ENCODE measurements around the gene OPRL1.

The OPRL1 gene

GRCh38 chr20:64106435-64106961 lies 26.6 kb downstream of the OPRL1 start:
- no peaks in the 10 kb centered on the region for H3K9me2 ChIP-seq (replicated peaks; ENCODE audit: insufficient read depth, low read length)
- no peaks in the 10 kb centered on the region for H3K27me3 ChIP-seq (ENCODE audit: low read length)
- H3F3A ChIP-seq (ENCODE audit: insufficient read depth), result no peaks in the 10 kb centered on the region
- H3K4me3 ChIP-seq (ENCODE audit: insufficient read depth, low read length, poor library complexity, severe bottlenecking), result no peak overlapping the region
- no peak overlapping the region for H3K27ac ChIP-seq (ENCODE audit: low read depth, low read length)
- no peaks in the 10 kb centered on the region for H4K20me1 ChIP-seq (ENCODE audit: low read depth, low read length)
- no peak overlapping the region for H3K9ac ChIP-seq (ENCODE audit: low read length)
- no peaks in the 10 kb centered on the region for H3K79me2 ChIP-seq (ENCODE audit: insufficient read depth, low read length)
- H3K9me3 ChIP-seq (ENCODE audit: insufficient read depth, low read length), result no peaks in the 10 kb centered on the region
- no peaks in the 10 kb centered on the region for H3K36me3 ChIP-seq (ENCODE audit: low read length)
- H2AFZ ChIP-seq (ENCODE audit: low read depth, low read length, severe bottlenecking), result no peak overlapping the region
- no peak overlapping the region for H3K4me2 ChIP-seq (ENCODE audit: low read depth, low read length, poor library complexity, severe bottlenecking)
- TF ChIP-seq EZH2phosphoT487 (conservative IDR thresholded peaks at IDR 0.05; ENCODE audit: low read length), result no peak
- TF ChIP-seq CTCF (IDR thresholded peaks at IDR 0.05; ENCODE audit: insufficient read depth, low read length, poor library complexity, severe bottlenecking), result no peak

DNA sequence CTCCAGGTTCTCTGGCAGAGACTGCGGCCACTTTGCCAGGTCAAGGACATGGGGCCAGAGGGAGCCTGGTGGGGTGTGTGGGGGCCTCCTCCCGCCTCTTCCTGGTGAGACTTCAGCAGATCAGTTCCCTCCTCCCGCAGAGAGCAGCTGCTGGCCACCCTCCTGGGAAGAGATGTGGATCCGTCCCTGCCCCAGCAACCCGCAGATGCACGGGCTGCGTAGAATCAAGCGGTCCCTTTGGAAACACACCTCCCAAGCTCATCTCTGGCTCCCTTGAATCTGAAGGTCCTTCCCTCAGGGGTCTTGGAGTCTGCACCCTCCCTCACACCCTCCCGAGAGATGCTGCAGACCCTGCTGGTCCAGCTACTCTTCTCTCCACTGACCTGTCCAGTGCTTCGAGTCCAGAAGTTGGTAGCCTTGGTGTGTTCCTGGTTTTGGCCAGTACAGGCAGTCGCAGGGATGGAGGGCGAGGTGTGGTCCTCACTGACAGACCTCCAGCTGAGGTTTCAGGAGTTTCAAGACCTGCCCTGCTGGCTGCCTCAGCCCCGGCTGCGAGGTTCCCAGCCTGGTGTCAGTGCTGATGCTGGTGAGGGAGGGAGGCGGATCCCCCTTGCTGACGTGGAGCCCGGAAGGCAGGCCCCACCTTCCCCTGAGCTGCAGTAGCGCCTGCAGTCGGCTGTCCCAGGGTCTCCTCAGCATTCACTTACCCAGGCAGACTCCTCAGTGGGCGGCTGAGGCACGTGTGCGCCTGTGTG lies 27.3 kb downstream of the OPRL1 start, which contains the start of gene NPBWR2:
Gene NPBWR2 (minus strand): TSS at position 585 of the 755 bp plus-strand sequence. CDS start 734 bp downstream, outside the sequence.
- H3K9me3 ChIP-seq (ENCODE audit: insufficient read depth, low read length), result no peaks in the 10 kb centered on the region
- no peak within 1 kb of the TSS for H3K4me2 ChIP-seq (ENCODE audit: low read depth, low read length, poor library complexity, severe bottlenecking)
- H3K9ac ChIP-seq (ENCODE audit: low read length), result no peak within 1 kb of the TSS
- no peaks in the 10 kb centered on the region for H3F3A ChIP-seq (ENCODE audit: insufficient read depth)
- no peaks in the 10 kb centered on the region for H4K20me1 ChIP-seq (ENCODE audit: low read depth, low read length)
- no peaks in the 10 kb centered on the region for H3K36me3 ChIP-seq (ENCODE audit: low read length)
- H3K27ac ChIP-seq (ENCODE audit: low read depth, low read length), result no peak within 1 kb of the TSS
- no peak within 1 kb of the TSS for H2AFZ ChIP-seq (ENCODE audit: low read depth, low read length, severe bottlenecking)
- no peaks in the 10 kb centered on the region for H3K9me2 ChIP-seq (replicated peaks; ENCODE audit: insufficient read depth, low read length)
- TF ChIP-seq CTCF (IDR thresholded peaks at IDR 0.05; ENCODE audit: insufficient read depth, low read length, poor library complexity, severe bottlenecking), result no peak
- no peak for TF ChIP-seq EZH2phosphoT487 (conservative IDR thresholded peaks at IDR 0.05; ENCODE audit: low read length)
- H3K4me3 ChIP-seq (ENCODE audit: insufficient read depth, low read length, poor library complexity, severe bottlenecking), result no peak within 1 kb of the TSS
- H3K79me2 ChIP-seq (ENCODE audit: insufficient read depth, low read length), result no peaks in the 10 kb centered on the region
- no peaks in the 10 kb centered on the region for H3K27me3 ChIP-seq (ENCODE audit: low read length)

GRCh38 chr20:64107736-64108457 lies 28.0 kb downstream of the OPRL1 start:
- H3K79me2 ChIP-seq (ENCODE audit: insufficient read depth, low read length), result no peaks in the 10 kb centered on the region
- TF ChIP-seq CTCF (IDR thresholded peaks at IDR 0.05; ENCODE audit: insufficient read depth, low read length, poor library complexity, severe bottlenecking), result no peak
- TF ChIP-seq EZH2phosphoT487 (conservative IDR thresholded peaks at IDR 0.05; ENCODE audit: low read length), result no peak
- H3K9ac ChIP-seq (ENCODE audit: low read length), result no peak overlapping the region
- no peak overlapping the region for H2AFZ ChIP-seq (ENCODE audit: low read depth, low read length, severe bottlenecking)
- H3K27me3 ChIP-seq (ENCODE audit: low read length), result no peaks in the 10 kb centered on the region
- no peak overlapping the region for H3K4me3 ChIP-seq (ENCODE audit: insufficient read depth, low read length, poor library complexity, severe bottlenecking)
- no peaks in the 10 kb centered on the region for H3K9me3 ChIP-seq (ENCODE audit: insufficient read depth, low read length)
- H4K20me1 ChIP-seq (ENCODE audit: low read depth, low read length), result no peaks in the 10 kb centered on the region
- no peak overlapping the region for H3K27ac ChIP-seq (ENCODE audit: low read depth, low read length)
- no peak overlapping the region for H3K4me2 ChIP-seq (ENCODE audit: low read depth, low read length, poor library complexity, severe bottlenecking)
- H3F3A ChIP-seq (ENCODE audit: insufficient read depth), result no peaks in the 10 kb centered on the region
- H3K9me2 ChIP-seq (replicated peaks; ENCODE audit: insufficient read depth, low read length), result no peaks in the 10 kb centered on the region
- H3K36me3 ChIP-seq (ENCODE audit: low read length), result no peaks in the 10 kb centered on the region
